Measurements from ENCODE around the gene AGXT2.

The AGXT2 gene

GRCh38 chr5:35067985-35068384, 20.2 kb upstream of the AGXT2 start:
- no peaks in the 10 kb centered on the region for H3K27me3 ChIP-seq (replicated peaks in 2 of 5; ENCODE audit: control insufficient read depth in 4 of 5, insufficient read depth in 5 of 5, low read length in 4 of 5)
- no peaks in the 10 kb centered on the region for H3K36me3 ChIP-seq (ENCODE audit: control insufficient read depth in 4 of 4, insufficient read depth in 4 of 4, low read length in 3 of 4)
- ChIA-PET CTCF (no interaction called here), POLR2A (no interaction called here)
- H3K4me3 ChIP-seq (ENCODE audit: control insufficient read depth in 1 of 7, extremely low read depth in 1 of 7, insufficient read depth in 4 of 7, low read depth in 2 of 7, low read length in 6 of 7) = no peak overlapping the region
- H3K27ac ChIP-seq (ENCODE audit: insufficient read depth in 1 of 2, low read depth in 1 of 2, low read length in 2 of 2, poor library complexity in 1 of 2, severe bottlenecking in 2 of 2) = no peak overlapping the region
- peaks cover 0 to 1% (median 0%) of the 10 kb centered on the region in 5 experiments for H3K9me3 ChIP-seq (ENCODE audit: control extremely low read depth in 1 of 5, control insufficient read depth in 4 of 5, insufficient read depth in 2 of 5, low read depth in 1 of 5, low read length in 4 of 5)
- no peaks in the 10 kb centered on the region for H3K4me1 ChIP-seq (ENCODE audit: control extremely low read depth in 1 of 4, control insufficient read depth in 4 of 4, insufficient read depth in 4 of 4, low read length in 3 of 4)
- no peak for DNase-seq
- WGBS (ENCODE audit: insufficient coverage) = no CpG with 5 or more reads among the region's 2 CpGs

GRCh38 chr5:35066260-35066795, 18.6 kb upstream of the AGXT2 start:
- Histone ChIP-seq H3K9me3 (ENCODE audit: control extremely low read depth in 1 of 5, control insufficient read depth in 4 of 5, insufficient read depth in 2 of 5, low read depth in 1 of 5, low read length in 4 of 5) (peaks cover 0 to 1% (median 0%) of the 10 kb centered on the region in 5 experiments), H3K4me1 (ENCODE audit: control extremely low read depth in 1 of 4, control insufficient read depth in 4 of 4, insufficient read depth in 4 of 4, low read length in 3 of 4) (no peaks in the 10 kb centered on the region), H3K4me3 (ENCODE audit: control insufficient read depth in 1 of 7, extremely low read depth in 1 of 7, insufficient read depth in 4 of 7, low read depth in 2 of 7, low read length in 6 of 7) (no peak overlapping the region), H3K36me3 (ENCODE audit: control insufficient read depth in 4 of 4, insufficient read depth in 4 of 4, low read length in 3 of 4) (no peaks in the 10 kb centered on the region), H3K27ac (ENCODE audit: insufficient read depth in 1 of 2, low read depth in 1 of 2, low read length in 2 of 2, poor library complexity in 1 of 2, severe bottlenecking in 2 of 2) (no peak overlapping the region), H3K27me3 (replicated peaks in 2 of 5; ENCODE audit: control insufficient read depth in 4 of 5, insufficient read depth in 5 of 5, low read length in 4 of 5) (peaks cover 0 to 2% (median under 1%) of the 10 kb centered on the region in 5 experiments)
- WGBS (ENCODE audit: insufficient coverage) = 93% methylated on average over 2 of the region's 5 CpGs
- ChIA-PET POLR2A (no interaction called here), CTCF (no interaction called here)
- DNase-seq = no peak

DNA sequence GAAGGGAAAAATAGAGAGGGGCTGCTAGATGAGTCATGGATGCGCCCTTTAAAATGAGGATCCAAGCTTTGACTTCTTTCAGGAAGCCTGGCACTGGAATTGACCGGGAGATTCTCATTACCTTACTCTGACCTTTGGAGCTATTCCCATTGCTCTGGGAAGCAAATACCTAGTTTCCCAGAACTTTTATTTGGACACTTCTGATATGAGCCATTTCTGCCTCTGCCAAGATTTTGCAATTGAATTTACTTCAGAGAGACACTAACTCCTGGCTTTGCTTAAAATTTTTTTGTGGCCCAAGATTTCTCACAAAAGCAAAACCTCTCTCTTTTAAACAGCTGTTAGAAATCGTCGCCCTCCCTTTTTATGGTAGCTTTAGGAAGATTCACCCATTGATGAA, 15.7 kb upstream of the AGXT2 start:
- DNase-seq = no peak
- Histone ChIP-seq H3K27me3 (replicated peaks in 2 of 5; ENCODE audit: control insufficient read depth in 4 of 5, insufficient read depth in 5 of 5, low read length in 4 of 5) (peaks cover 0 to 2% (median 2%) of the 10 kb centered on the region in 5 experiments), H3K4me3 (ENCODE audit: control insufficient read depth in 1 of 7, extremely low read depth in 1 of 7, insufficient read depth in 4 of 7, low read depth in 2 of 7, low read length in 6 of 7) (no peak overlapping the region), H3K4me1 (ENCODE audit: control extremely low read depth in 1 of 4, control insufficient read depth in 4 of 4, insufficient read depth in 4 of 4, low read length in 3 of 4) (no peaks in the 10 kb centered on the region), H3K36me3 (ENCODE audit: control insufficient read depth in 4 of 4, insufficient read depth in 4 of 4, low read length in 3 of 4) (no peaks in the 10 kb centered on the region), H3K9me3 (ENCODE audit: control extremely low read depth in 1 of 5, control insufficient read depth in 4 of 5, insufficient read depth in 2 of 5, low read depth in 1 of 5, low read length in 4 of 5) (no peaks in the 10 kb centered on the region), H3K27ac (ENCODE audit: insufficient read depth in 1 of 2, low read depth in 1 of 2, low read length in 2 of 2, poor library complexity in 1 of 2, severe bottlenecking in 2 of 2) (no peak overlapping the region)
- ChIA-PET POLR2A (no interaction called here), CTCF (no interaction called here)
- 100% methylated on average over 4 of the region's 4 CpGs for WGBS (ENCODE audit: insufficient coverage)

- no peak overlapping the region for H3K4me3 ChIP-seq (ENCODE audit: control insufficient read depth in 1 of 7, extremely low read depth in 1 of 7, insufficient read depth in 4 of 7, low read depth in 2 of 7, low read length in 6 of 7)
- H3K36me3 ChIP-seq (ENCODE audit: control insufficient read depth in 4 of 4, insufficient read depth in 4 of 4, low read length in 3 of 4) = no peaks in the 10 kb centered on the region
- ChIA-PET POLR2A (no interaction called here), CTCF (no interaction called here)
- no peaks in the 10 kb centered on the region for H3K9me3 ChIP-seq (ENCODE audit: control extremely low read depth in 1 of 5, control insufficient read depth in 4 of 5, insufficient read depth in 2 of 5, low read depth in 1 of 5, low read length in 4 of 5)
- no peaks in the 10 kb centered on the region for H3K4me1 ChIP-seq (ENCODE audit: control extremely low read depth in 1 of 4, control insufficient read depth in 4 of 4, insufficient read depth in 4 of 4, low read length in 3 of 4)
- no CpG with 5 or more reads among the region's 2 CpGs for WGBS (ENCODE audit: insufficient coverage)
- H3K27ac ChIP-seq (ENCODE audit: insufficient read depth in 1 of 2, low read depth in 1 of 2, low read length in 2 of 2, poor library complexity in 1 of 2, severe bottlenecking in 2 of 2) = no peak overlapping the region
- peaks cover 0 to 6% (median 2%) of the 10 kb centered on the region in 5 experiments for H3K27me3 ChIP-seq (replicated peaks in 2 of 5; ENCODE audit: control insufficient read depth in 4 of 5, insufficient read depth in 5 of 5, low read length in 4 of 5)
- no peak for DNase-seq
These were observed 13.5 kb upstream of the AGXT2 start for GRCh38 chr5:35061211-35061770.

GRCh38 chr5:35060236-35060635, 12.5 kb upstream of the AGXT2 start:
- ChIA-PET POLR2A (no interaction called here), CTCF (no interaction called here)
- no peaks in the 10 kb centered on the region for H3K4me1 ChIP-seq (ENCODE audit: control extremely low read depth in 1 of 4, control insufficient read depth in 4 of 4, insufficient read depth in 4 of 4, low read length in 3 of 4)
- H3K4me3 ChIP-seq (ENCODE audit: control insufficient read depth in 1 of 7, extremely low read depth in 1 of 7, insufficient read depth in 4 of 7, low read depth in 2 of 7, low read length in 6 of 7) = no peak overlapping the region
- DNase-seq = no peak
- peaks cover 0 to 6% (median 2%) of the 10 kb centered on the region in 5 experiments for H3K27me3 ChIP-seq (replicated peaks in 2 of 5; ENCODE audit: control insufficient read depth in 4 of 5, insufficient read depth in 5 of 5, low read length in 4 of 5)
- H3K36me3 ChIP-seq (ENCODE audit: control insufficient read depth in 4 of 4, insufficient read depth in 4 of 4, low read length in 3 of 4) = no peaks in the 10 kb centered on the region
- no peak overlapping the region for H3K27ac ChIP-seq (ENCODE audit: insufficient read depth in 1 of 2, low read depth in 1 of 2, low read length in 2 of 2, poor library complexity in 1 of 2, severe bottlenecking in 2 of 2)
- H3K9me3 ChIP-seq (ENCODE audit: control extremely low read depth in 1 of 5, control insufficient read depth in 4 of 5, insufficient read depth in 2 of 5, low read depth in 1 of 5, low read length in 4 of 5) = no peaks in the 10 kb centered on the region
- 93% methylated on average over 2 of the region's 2 CpGs for WGBS (ENCODE audit: insufficient coverage)

DNA sequence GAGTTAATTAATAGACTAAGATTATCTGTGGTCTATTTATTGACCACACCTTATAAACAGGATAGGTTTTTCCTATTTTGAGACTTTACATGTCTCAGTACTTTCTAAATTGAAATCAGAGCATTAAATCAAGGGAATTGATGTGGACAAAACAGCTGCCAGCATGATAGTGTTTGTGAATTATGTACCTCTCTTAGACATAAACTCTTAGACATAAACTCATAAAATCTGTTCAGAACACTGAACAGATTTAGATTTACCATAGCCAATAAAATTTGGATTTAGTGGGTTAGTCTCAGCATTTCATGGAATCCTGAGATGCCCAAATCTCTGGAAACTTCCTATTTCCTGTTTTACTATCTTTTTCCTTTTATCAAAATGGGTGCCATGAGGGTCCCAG, 11.5 kb upstream of the AGXT2 start:
- no peaks in the 10 kb centered on the region for H3K4me1 ChIP-seq (ENCODE audit: control extremely low read depth in 1 of 4, control insufficient read depth in 4 of 4, insufficient read depth in 4 of 4, low read length in 3 of 4)
- peaks cover 0 to 6% (median 2%) of the 10 kb centered on the region in 5 experiments for H3K27me3 ChIP-seq (replicated peaks in 2 of 5; ENCODE audit: control insufficient read depth in 4 of 5, insufficient read depth in 5 of 5, low read length in 4 of 5)
- H3K27ac ChIP-seq (ENCODE audit: insufficient read depth in 1 of 2, low read depth in 1 of 2, low read length in 2 of 2, poor library complexity in 1 of 2, severe bottlenecking in 2 of 2) = no peak overlapping the region
- CTCF ChIA-PET = no interaction called here
- no peaks in the 10 kb centered on the region for H3K9me3 ChIP-seq (ENCODE audit: control extremely low read depth in 1 of 5, control insufficient read depth in 4 of 5, insufficient read depth in 2 of 5, low read depth in 1 of 5, low read length in 4 of 5)
- no peaks in the 10 kb centered on the region for H3K36me3 ChIP-seq (ENCODE audit: control insufficient read depth in 4 of 4, insufficient read depth in 4 of 4, low read length in 3 of 4)
- POLR2A ChIA-PET = no interaction called here
- no peak for DNase-seq
- H3K4me3 ChIP-seq (ENCODE audit: control insufficient read depth in 1 of 7, extremely low read depth in 1 of 7, insufficient read depth in 4 of 7, low read depth in 2 of 7, low read length in 6 of 7) = no peak overlapping the region

DNA sequence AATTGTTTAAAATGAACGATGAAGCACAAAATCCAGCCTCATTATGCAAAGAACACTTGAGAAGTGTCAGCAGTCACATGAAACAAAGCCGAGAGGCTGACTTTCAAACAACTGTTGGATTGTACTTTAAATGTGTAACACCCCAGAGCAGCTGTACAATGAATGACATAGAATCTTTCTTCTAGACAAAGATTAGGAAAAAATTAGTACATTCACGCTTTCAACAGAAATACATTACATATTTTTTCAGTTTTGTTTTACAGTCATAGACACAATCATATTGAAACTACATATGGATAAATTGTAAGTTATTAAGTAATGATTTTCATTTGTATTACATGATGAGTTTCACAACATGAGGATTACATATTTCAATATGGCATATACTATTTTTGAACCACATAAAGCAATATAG, 10.6 kb upstream of the AGXT2 start:
- Histone ChIP-seq H3K9me3 (ENCODE audit: control extremely low read depth in 1 of 5, control insufficient read depth in 4 of 5, insufficient read depth in 2 of 5, low read depth in 1 of 5, low read length in 4 of 5) (no peaks in the 10 kb centered on the region), H3K4me1 (ENCODE audit: control extremely low read depth in 1 of 4, control insufficient read depth in 4 of 4, insufficient read depth in 4 of 4, low read length in 3 of 4) (no peaks in the 10 kb centered on the region), H3K27me3 (replicated peaks in 2 of 5; ENCODE audit: control insufficient read depth in 4 of 5, insufficient read depth in 5 of 5, low read length in 4 of 5) (peaks cover 0 to 6% (median 2%) of the 10 kb centered on the region in 5 experiments), H3K36me3 (ENCODE audit: control insufficient read depth in 4 of 4, insufficient read depth in 4 of 4, low read length in 3 of 4) (no peaks in the 10 kb centered on the region), H3K4me3 (ENCODE audit: control insufficient read depth in 1 of 7, extremely low read depth in 1 of 7, insufficient read depth in 4 of 7, low read depth in 2 of 7, low read length in 6 of 7) (no peak overlapping the region), H3K27ac (ENCODE audit: insufficient read depth in 1 of 2, low read depth in 1 of 2, low read length in 2 of 2, poor library complexity in 1 of 2, severe bottlenecking in 2 of 2) (no peak overlapping the region)
- DNase-seq = no peak
- CTCF ChIA-PET = no interaction called here
- POLR2A ChIA-PET = no interaction called here
- WGBS (ENCODE audit: insufficient coverage) = 90% methylated on average over 1 of the region's 3 CpGs
